ENCODE data around the gene TRIM24.
"Not testable (repeated sequence)": the region's sequence is repeated elsewhere in the genome, so short reads cannot be mapped to it uniquely, and the experiment has no call there.

Gene TRIM24

GRCh38 chr7:138442822-138443221, 17.2 kb upstream of the TRIM24 start:
- peak overlapping the region; percentile 27 for H3K27ac Mint-ChIP-seq
- no peaks in the 10 kb centered on the region for H3K27me3 Mint-ChIP-seq (ENCODE audit: low read depth)
- no peaks in the 10 kb centered on the region for H3K36me3 Mint-ChIP-seq (ENCODE audit: low read depth)
- no peaks in the 10 kb centered on the region for H3K9me3 Mint-ChIP-seq
- no peaks in the 10 kb centered on the region for H3K4me1 Mint-ChIP-seq (ENCODE audit: low read depth)
- H3K4me3 Mint-ChIP-seq: no peak overlapping the region

- Mint-ChIP-seq H3K4me1 (ENCODE audit: low read depth) (no peaks in the 10 kb centered on the region), H3K9me3 (no peaks in the 10 kb centered on the region), H3K27me3 (ENCODE audit: low read depth) (peaks cover 4% of the 10 kb centered on the region), H3K4me3 (no peak overlapping the region), H3K36me3 (ENCODE audit: low read depth) (no peaks in the 10 kb centered on the region), H3K27ac (no peak overlapping the region)
Observed at GRCh38 chr7:138449580-138449979, 10.5 kb upstream of the TRIM24 start.

- H3K4me1 Mint-ChIP-seq (ENCODE audit: low read depth): peaks cover 4% of the 10 kb centered on the region
- peaks cover 4% of the 10 kb centered on the region for H3K27me3 Mint-ChIP-seq (ENCODE audit: low read depth)
- H3K36me3 Mint-ChIP-seq (ENCODE audit: low read depth): no peaks in the 10 kb centered on the region
- no peak overlapping the region for H3K27ac Mint-ChIP-seq
- no peak overlapping the region for H3K4me3 Mint-ChIP-seq
- no peaks in the 10 kb centered on the region for H3K9me3 Mint-ChIP-seq
Observed at GRCh38 chr7:138455609-138456008, 4.5 kb upstream of the TRIM24 start.

GRCh38 chr7:138456220-138456619, 3.8 kb upstream of the TRIM24 start:
- H3K4me1 Mint-ChIP-seq (ENCODE audit: low read depth): peaks cover 6% of the 10 kb centered on the region

GRCh38 chr7:138458576-138459412, 1.3 kb upstream of the TRIM24 start:
- H3K9me3 Mint-ChIP-seq: no peaks in the 10 kb centered on the region
- H3K4me3 Mint-ChIP-seq: no peak overlapping the region
- no peak overlapping the region for H3K27ac Mint-ChIP-seq
- no peaks in the 10 kb centered on the region for H3K27me3 Mint-ChIP-seq (ENCODE audit: low read depth)
- H3K36me3 Mint-ChIP-seq (ENCODE audit: low read depth): peaks cover 5% of the 10 kb centered on the region
- peaks cover 20% of the 10 kb centered on the region for H3K4me1 Mint-ChIP-seq (ENCODE audit: low read depth)

More at GRCh38 chr7:138456220-138456619, 3.8 kb upstream of the TRIM24 start:
- Mint-ChIP-seq H3K36me3 (ENCODE audit: low read depth) (no peaks in the 10 kb centered on the region), H3K4me3 (no peak overlapping the region), H3K27me3 (ENCODE audit: low read depth) (peaks cover 4% of the 10 kb centered on the region), H3K9me3 (no peaks in the 10 kb centered on the region), H3K27ac (no peak overlapping the region)

GRCh38 chr7:138459413-138460175, 465 bp upstream of the TRIM24 start:
- H3K27me3 Mint-ChIP-seq (ENCODE audit: low read depth): no peaks in the 10 kb centered on the region
- H3K36me3 Mint-ChIP-seq (ENCODE audit: low read depth): peaks cover 5% of the 10 kb centered on the region
- no peaks in the 10 kb centered on the region for H3K9me3 Mint-ChIP-seq
- H3K4me3 Mint-ChIP-seq: peak overlapping the region; percentile 84
- peak overlapping the region; percentile 54 for H3K27ac Mint-ChIP-seq
- peaks cover 22% of the 10 kb centered on the region for H3K4me1 Mint-ChIP-seq (ENCODE audit: low read depth)

- no peaks in the 10 kb centered on the region for H3K9me3 Mint-ChIP-seq
Observed at GRCh38 chr7:138460649-138461607, 869 bp downstream of the TRIM24 start.

GRCh38 chr7:138463291-138463618, 3.2 kb downstream of the TRIM24 start:
- H3K36me3 Mint-ChIP-seq (ENCODE audit: low read depth); H3K9me3 Mint-ChIP-seq; H3K27ac Mint-ChIP-seq; H3K27me3 Mint-ChIP-seq (ENCODE audit: low read depth): not testable (repeated sequence)
- H3K4me1 Mint-ChIP-seq (ENCODE audit: low read depth): peaks cover 35% of the 10 kb centered on the region
- H3K4me3 Mint-ChIP-seq: peak overlapping the region; percentile 68

More at GRCh38 chr7:138460649-138461607, 869 bp downstream of the TRIM24 start:
- Mint-ChIP-seq H3K4me3 (peak overlapping the region; percentile 92), H3K4me1 (ENCODE audit: low read depth) (peaks cover 31% of the 10 kb centered on the region), H3K36me3 (ENCODE audit: low read depth) (peaks cover 10% of the 10 kb centered on the region), H3K27ac (peak overlapping the region; percentile 89), H3K27me3 (ENCODE audit: low read depth) (no peaks in the 10 kb centered on the region)

- no peaks in the 10 kb centered on the region for H3K27me3 Mint-ChIP-seq (ENCODE audit: low read depth)
- H3K9me3 Mint-ChIP-seq: no peaks in the 10 kb centered on the region
- H3K27ac Mint-ChIP-seq: no peak overlapping the region
- H3K4me3 Mint-ChIP-seq: no peak overlapping the region
- peaks cover 33% of the 10 kb centered on the region for H3K4me1 Mint-ChIP-seq (ENCODE audit: low read depth)
- H3K36me3 Mint-ChIP-seq (ENCODE audit: low read depth): peaks cover 13% of the 10 kb centered on the region
Observed at GRCh38 chr7:138465046-138465445, 5.0 kb downstream of the TRIM24 start.

- H3K9me3 Mint-ChIP-seq; H3K27me3 Mint-ChIP-seq (ENCODE audit: low read depth); H3K27ac Mint-ChIP-seq; H3K4me3 Mint-ChIP-seq: not testable (repeated sequence)
- H3K36me3 Mint-ChIP-seq (ENCODE audit: low read depth): peaks cover 13% of the 10 kb centered on the region
- peaks cover 34% of the 10 kb centered on the region for H3K4me1 Mint-ChIP-seq (ENCODE audit: low read depth)
Observed at GRCh38 chr7:138466069-138466756, 6.2 kb downstream of the TRIM24 start.

- H3K27ac Mint-ChIP-seq: no peak overlapping the region
- peaks cover 21% of the 10 kb centered on the region for H3K4me1 Mint-ChIP-seq (ENCODE audit: low read depth)
- no peak overlapping the region for H3K4me3 Mint-ChIP-seq
- H3K36me3 Mint-ChIP-seq (ENCODE audit: low read depth): peaks cover 9% of the 10 kb centered on the region
- no peaks in the 10 kb centered on the region for H3K9me3 Mint-ChIP-seq
- H3K27me3 Mint-ChIP-seq (ENCODE audit: low read depth): no peaks in the 10 kb centered on the region
Observed at GRCh38 chr7:138468244-138469123, 8.4 kb downstream of the TRIM24 start.

GRCh38 chr7:138470391-138471157, 10.5 kb downstream of the TRIM24 start:
- Mint-ChIP-seq H3K27ac (no peak overlapping the region), H3K4me1 (ENCODE audit: low read depth) (peaks cover 20% of the 10 kb centered on the region), H3K36me3 (ENCODE audit: low read depth) (peaks cover 3% of the 10 kb centered on the region), H3K4me3 (no peak overlapping the region), H3K27me3 (ENCODE audit: low read depth) (no peaks in the 10 kb centered on the region), H3K9me3 (no peaks in the 10 kb centered on the region)

Data from T-helper 1 cell treated with Interleukin-12 subunit alpha and Interleukin-12 subunit beta and Interleukin-4 antibody, amounts not matched to agents 30 μg/mL and 1 μg/mL, for 36 hours (primary cell).